Trophoblast cell (in vitro differentiated cells and primary cell): ENCODE measurements around the gene IFNL1.

ENCODE experiments used
- DNase-seq, 2 donors: peaks; one replicate each; pipeline ENCODE4 v3.0.0-alpha.2; 2016
- H2AFZ ChIP-seq: 2 replicates; pipeline ENCODE4 v1.6.1; 2013; ENCODE audit warnings: low read length, moderate library complexity, mild to moderate bottlenecking; ENCODE audit not compliant: insufficient read depth, poor library complexity
- H2AK5ac ChIP-seq: 2 replicates; pipeline ENCODE4 v1.6.1; 2013; ENCODE audit warnings: mild to moderate bottlenecking, low read length
- H2BK120ac ChIP-seq: 2 replicates; pipeline ENCODE4 v1.6.1; 2013; ENCODE audit warnings: low read length, mild to moderate bottlenecking, moderate library complexity; ENCODE audit not compliant: insufficient read depth, poor library complexity
- H2BK12ac ChIP-seq: 2 replicates; pipeline ENCODE4 v1.6.1; 2013; ENCODE audit warnings: mild to moderate bottlenecking, low read length, moderate library complexity
- H2BK5ac ChIP-seq: 2 replicates; pipeline ENCODE4 v1.6.1; 2013; ENCODE audit warnings: low read length, low read depth, moderate library complexity, mild to moderate bottlenecking; ENCODE audit not compliant: poor library complexity
- H3K14ac ChIP-seq: 2 replicates; pipeline ENCODE4 v1.6.1; 2013; ENCODE audit warnings: mild to moderate bottlenecking, low read length
- H3K18ac ChIP-seq: 2 replicates; pipeline ENCODE4 v1.6.1; 2013; ENCODE audit warnings: mild to moderate bottlenecking, low read length
- H3K23ac ChIP-seq: 2 replicates; pipeline ENCODE4 v1.6.1; 2013; ENCODE audit warnings: low read length
- H3K27ac ChIP-seq: 2 replicates; pipeline ENCODE4 v1.5.1; 2013; ENCODE audit warnings: low read depth, mild to moderate bottlenecking, inconsistent platforms, low read length, moderate library complexity
- H3K27me3 ChIP-seq: 2 replicates; pipeline ENCODE4 v1.6.1; 2013; ENCODE audit warnings: inconsistent platforms, mild to moderate bottlenecking, low read length, moderate library complexity; ENCODE audit not compliant: insufficient read depth
- H3K36me3 ChIP-seq, 2 experiments: 1 replicate in 1 of 2; 2 replicates in 1 of 2; pipeline ENCODE4 v1.6.1; 2013; ENCODE audit warnings: low read length in 2 of 2, mild to moderate bottlenecking in 2 of 2, moderate library complexity in 1 of 2; ENCODE audit not compliant: insufficient read depth in 2 of 2, control insufficient read depth in 1 of 2
- H3K4ac ChIP-seq: 2 replicates; pipeline ENCODE4 v1.6.1; 2013; ENCODE audit warnings: low read depth, mild to moderate bottlenecking, low read length, moderate library complexity
- H3K4me1 ChIP-seq, 2 experiments: 1 replicate in 1 of 2; 2 replicates in 1 of 2; pipeline ENCODE4 v1.6.1; 2013; ENCODE audit warnings: low read length in 2 of 2, mild to moderate bottlenecking in 2 of 2, moderate library complexity in 1 of 2; ENCODE audit not compliant: insufficient read depth in 2 of 2, control insufficient read depth in 1 of 2
- H3K4me2 ChIP-seq: 2 replicates; pipeline ENCODE4 v1.6.1; 2013; ENCODE audit warnings: inconsistent platforms, mild to moderate bottlenecking, low read length, moderate library complexity
- H3K4me3 ChIP-seq: 2 replicates; pipeline ENCODE4 v1.5.1; 2013; ENCODE audit warnings: mild to moderate bottlenecking, low read depth, low read length, inconsistent platforms
- H3K79me1 ChIP-seq: one replicate; pipeline ENCODE4 v1.6.1; 2013; ENCODE audit warnings: low read length
- H3K79me2 ChIP-seq: 2 replicates; pipeline ENCODE4 v1.6.1; 2013; ENCODE audit warnings: low read length, mild to moderate bottlenecking; ENCODE audit not compliant: control insufficient read depth, insufficient read depth, poor library complexity
- H3K9ac ChIP-seq: 2 replicates; pipeline ENCODE4 v1.6.1; 2013; ENCODE audit warnings: mild to moderate bottlenecking, low read length
- H3K9me3 ChIP-seq: 2 replicates; pipeline ENCODE4 v1.6.1; 2013; ENCODE audit warnings: low read depth, mild to moderate bottlenecking, control low read depth, inconsistent platforms, low read length; ENCODE audit not compliant: insufficient read depth
- H4K12ac ChIP-seq: 2 replicates; pipeline ENCODE4 v1.6.1; 2013; ENCODE audit warnings: low read depth, mild to moderate bottlenecking, low read length, moderate library complexity
- H4K8ac ChIP-seq: 2 replicates; pipeline ENCODE4 v1.6.1; 2013; ENCODE audit warnings: low read depth, mild to moderate bottlenecking, low read length, moderate library complexity
- H4K91ac ChIP-seq: one replicate; pipeline ENCODE4 v1.6.1; 2013; ENCODE audit warnings: low read depth, mild to moderate bottlenecking, low read length, moderate library complexity
- WGBS: extraction: QIAGEN DNeasy Blood & Tissue Kit; methylation state at CpG from one replicate; pipeline ENCODE4 v1.1.7; 2013; ENCODE audit warnings: missing lambda C conversion rate; ENCODE audit not compliant: insufficient read length, insufficient coverage; ENCODE audit errors: extremely low coverage; 5-methylcytosine and 5-hydroxymethylcytosine counted together

The IFNL1 gene

DNA sequence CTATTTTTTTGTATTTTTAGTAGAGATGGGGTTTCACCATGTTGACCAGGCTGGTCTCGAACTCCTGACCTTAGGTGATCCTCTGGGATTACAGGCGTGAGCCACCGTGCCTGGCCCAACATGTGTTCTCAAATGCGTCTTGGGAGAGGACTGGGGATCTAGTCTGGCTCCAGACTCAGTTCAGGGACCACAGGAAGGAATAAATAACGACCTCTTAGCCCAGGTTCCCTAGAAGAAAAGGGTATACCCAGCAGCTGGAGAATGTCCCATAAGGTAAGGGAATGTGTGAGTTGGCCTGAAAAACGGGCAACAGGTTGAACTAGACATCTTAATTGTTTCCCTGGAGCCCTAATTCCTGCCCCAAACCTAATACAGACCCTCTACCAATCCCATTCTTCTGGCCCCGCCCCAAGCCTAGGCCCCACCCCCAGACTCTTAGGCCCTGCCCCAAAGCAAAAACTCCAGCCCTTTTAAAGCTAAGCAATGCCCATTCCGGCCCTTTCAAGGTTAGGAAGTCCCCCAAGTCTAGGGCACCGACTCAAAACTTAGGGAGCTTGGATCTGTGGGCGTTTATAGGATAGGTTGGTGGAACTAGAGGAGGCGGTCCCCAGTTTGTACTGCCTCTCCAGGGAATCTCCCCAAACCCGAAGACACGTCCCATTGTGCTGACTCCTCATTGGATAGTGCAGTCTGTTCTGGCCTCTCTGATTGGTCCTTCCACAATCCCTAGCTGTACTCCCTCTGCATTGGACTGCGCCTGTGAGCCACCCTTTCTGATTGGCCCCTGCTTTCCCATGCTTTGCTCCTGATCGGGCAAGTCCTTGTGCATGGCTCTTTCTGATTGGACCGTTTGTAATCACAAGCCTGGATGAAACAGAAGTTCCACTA, 29.8 kb downstream of the IFNL1 start:
- Histone ChIP-seq H3K9me3 (peaks cover 3% of the 10 kb centered on the region), H3K27me3 (peaks cover 10% of the 10 kb centered on the region), H3K36me3 (no peaks in the 10 kb centered on the region), H3K14ac (no peak overlapping the region), H3K18ac (no peak overlapping the region), H2BK120ac (no peak overlapping the region), H2BK5ac (no peak overlapping the region), H4K8ac (no peak overlapping the region), H3K9ac (no peak overlapping the region), H3K4ac (no peak overlapping the region), H3K23ac (no peak overlapping the region), H3K4me2 (no peak overlapping the region), H3K79me1 (no peaks in the 10 kb centered on the region), H4K91ac (no peak overlapping the region), H3K79me2 (no peaks in the 10 kb centered on the region), H4K12ac (no peak overlapping the region), H2AK5ac (no peak overlapping the region), H3K27ac (no peak overlapping the region), H3K4me3 (no peak overlapping the region), H2BK12ac (no peak overlapping the region), H3K4me1 (no peaks in the 10 kb centered on the region), H2AFZ (no peak overlapping the region)
- DNase-seq: no peak
- WGBS: no CpG with 5 or more reads among the region's 16 CpGs

- Histone ChIP-seq H3K4me1 (no peaks in the 10 kb centered on the region), H2AK5ac (no peak overlapping the region)
Observed at GRCh38 chr19:39327363-39328045, 31.3 kb downstream of the IFNL1 start.

DNA sequence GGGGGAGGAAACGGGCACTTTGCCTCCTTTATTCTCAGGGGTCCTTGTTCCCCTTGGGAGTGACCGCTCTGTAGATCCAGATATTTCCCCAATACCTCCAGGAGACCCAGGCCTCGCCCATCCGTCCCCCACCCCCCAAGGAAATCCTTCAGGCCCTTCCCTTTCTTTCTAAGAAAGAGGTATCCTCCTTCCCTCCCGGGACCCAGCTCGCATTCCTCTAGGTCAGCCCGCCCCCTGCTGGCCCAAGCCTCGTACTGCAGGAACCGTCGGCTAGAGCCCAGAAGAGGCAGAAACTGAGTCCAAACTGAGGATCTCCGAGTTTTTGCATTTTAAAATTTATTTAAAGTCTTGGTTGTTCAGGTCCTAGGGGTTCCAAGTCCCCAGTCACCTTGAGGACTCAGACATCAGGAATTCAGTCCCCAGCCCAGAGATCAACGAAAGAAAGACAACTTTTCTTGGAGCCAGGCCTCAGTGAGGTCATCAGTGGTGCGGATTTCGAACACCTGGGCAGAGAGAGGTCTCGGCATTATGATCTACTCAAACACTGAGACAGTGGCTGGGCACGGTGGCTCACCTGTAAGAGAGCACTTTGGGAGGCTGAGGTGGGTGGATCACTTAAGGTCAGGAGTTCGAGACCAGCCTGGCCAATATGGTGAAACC, 32.0 kb downstream of the IFNL1 start:
- H3K23ac ChIP-seq: no peak overlapping the region
- no peak overlapping the region for H2AFZ ChIP-seq
- no peaks in the 10 kb centered on the region for H3K36me3 ChIP-seq
- H3K4ac ChIP-seq: no peak overlapping the region
- H2BK5ac ChIP-seq: no peak overlapping the region
- no peak overlapping the region for H3K27ac ChIP-seq
- no peaks in the 10 kb centered on the region for H3K27me3 ChIP-seq
- no peaks in the 10 kb centered on the region for H3K79me2 ChIP-seq
- no CpG with 5 or more reads among the region's 17 CpGs for WGBS
- H3K4me2 ChIP-seq: no peak overlapping the region
- no peaks in the 10 kb centered on the region for H3K79me1 ChIP-seq
- H3K4me3 ChIP-seq: no peak overlapping the region
- H2BK120ac ChIP-seq: no peak overlapping the region
- no peak overlapping the region for H3K18ac ChIP-seq
- H4K12ac ChIP-seq: no peak overlapping the region
- H4K91ac ChIP-seq: no peak overlapping the region
- no peaks in the 10 kb centered on the region for H3K4me1 ChIP-seq
- DNase-seq: peak; percentile 69 to 90
- no peak overlapping the region for H3K9ac ChIP-seq
- H3K9me3 ChIP-seq: peaks cover 3% of the 10 kb centered on the region
- no peak overlapping the region for H3K14ac ChIP-seq
- H2BK12ac ChIP-seq: no peak overlapping the region
- no peak overlapping the region for H4K8ac ChIP-seq
- no peak overlapping the region for H2AK5ac ChIP-seq

More at GRCh38 chr19:39327363-39328045, 31.3 kb downstream of the IFNL1 start:
- Histone ChIP-seq H3K4me2 (no peak overlapping the region), H3K23ac (no peak overlapping the region), H2BK120ac (no peak overlapping the region), H3K79me1 (no peaks in the 10 kb centered on the region), H3K9ac (no peak overlapping the region), H2BK12ac (no peak overlapping the region), H3K36me3 (no peaks in the 10 kb centered on the region), H2BK5ac (no peak overlapping the region), H3K9me3 (peaks cover 3% of the 10 kb centered on the region), H3K18ac (no peak overlapping the region), H4K8ac (no peak overlapping the region), H3K27ac (no peak overlapping the region), H3K79me2 (no peaks in the 10 kb centered on the region), H4K12ac (no peak overlapping the region), H2AFZ (no peak overlapping the region), H4K91ac (no peak overlapping the region), H3K4me3 (no peak overlapping the region), H3K4ac (no peak overlapping the region), H3K27me3 (no peaks in the 10 kb centered on the region), H3K14ac (no peak overlapping the region)
- no peak for DNase-seq
- no CpG with 5 or more reads among the region's 16 CpGs for WGBS

GRCh38 chr19:39329948-39330347, 33.7 kb downstream of the IFNL1 start:
- Histone ChIP-seq H2AK5ac (no peak overlapping the region), H3K23ac (no peak overlapping the region), H4K8ac (no peak overlapping the region), H3K14ac (no peak overlapping the region), H3K79me1 (no peaks in the 10 kb centered on the region), H3K36me3 (no peaks in the 10 kb centered on the region), H3K4me3 (no peak overlapping the region), H3K4ac (no peak overlapping the region), H2BK120ac (no peak overlapping the region), H3K9ac (no peak overlapping the region), H4K91ac (no peak overlapping the region), H3K4me1 (no peaks in the 10 kb centered on the region), H4K12ac (no peak overlapping the region), H3K4me2 (no peak overlapping the region), H2BK5ac (no peak overlapping the region), H2AFZ (no peak overlapping the region), H3K27ac (no peak overlapping the region), H3K27me3 (no peaks in the 10 kb centered on the region), H3K79me2 (no peaks in the 10 kb centered on the region), H3K9me3 (peaks cover 3% of the 10 kb centered on the region), H3K18ac (no peak overlapping the region), H2BK12ac (no peak overlapping the region)
- DNase-seq: no peak
- no CpG with 5 or more reads among the region's 7 CpGs for WGBS
